HG02642 (cell line): ENCODE measurements around the gene HSPA1L.

Experiments
- ATAC-seq: cut with Tn5 transposase; IDR thresholded peaks from one replicate; pipeline ENCODE4 v1.9.1; 2021; ENCODE audit warnings: mild to moderate bottlenecking; ENCODE audit not compliant: unreplicated experiment, poor library complexity

Gene HSPA1L

DNA sequence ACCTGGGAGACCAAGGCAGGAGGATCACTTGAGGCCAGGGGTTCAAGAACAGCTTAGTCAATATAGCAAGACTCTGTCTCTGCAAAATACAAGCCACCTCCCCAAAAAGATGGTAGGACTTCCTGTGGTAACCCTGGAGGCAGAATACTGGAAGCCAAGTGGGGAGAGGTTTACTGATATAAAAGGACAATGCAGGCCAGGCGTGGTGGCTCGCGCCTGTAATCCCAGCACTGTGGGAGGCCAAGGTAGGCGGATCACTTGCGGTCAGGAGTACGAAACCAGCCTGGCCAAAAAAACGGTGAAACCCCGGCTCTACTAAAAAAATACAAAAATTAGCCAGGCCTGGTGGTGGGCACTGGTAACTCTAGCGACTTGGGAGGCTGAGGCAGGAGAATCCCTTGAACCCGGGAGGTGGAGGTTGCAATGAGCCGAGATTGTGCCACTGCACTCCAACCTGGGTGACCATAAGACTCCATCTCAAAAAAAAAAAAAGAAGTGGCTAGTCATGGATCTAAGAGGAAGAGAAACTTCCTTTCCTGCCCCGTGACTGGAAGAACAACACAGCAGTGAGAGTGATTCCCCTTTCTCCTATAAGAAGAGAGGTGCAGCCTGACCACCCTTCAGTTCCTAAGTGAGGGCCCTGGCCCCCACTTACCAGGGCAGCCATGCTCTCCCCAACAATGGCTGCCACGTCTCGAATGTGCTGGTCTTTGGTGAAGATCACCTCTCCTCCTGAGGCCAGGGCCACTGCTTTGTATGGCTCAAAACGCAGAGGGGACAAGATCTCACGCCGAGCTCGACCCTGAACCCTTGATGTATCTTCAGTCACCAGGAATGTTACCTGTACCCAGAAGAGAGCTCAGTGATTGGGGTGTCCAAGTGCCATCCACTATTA lies 46.5 kb downstream of the HSPA1L start:
- no peak for ATAC-seq

DNA sequence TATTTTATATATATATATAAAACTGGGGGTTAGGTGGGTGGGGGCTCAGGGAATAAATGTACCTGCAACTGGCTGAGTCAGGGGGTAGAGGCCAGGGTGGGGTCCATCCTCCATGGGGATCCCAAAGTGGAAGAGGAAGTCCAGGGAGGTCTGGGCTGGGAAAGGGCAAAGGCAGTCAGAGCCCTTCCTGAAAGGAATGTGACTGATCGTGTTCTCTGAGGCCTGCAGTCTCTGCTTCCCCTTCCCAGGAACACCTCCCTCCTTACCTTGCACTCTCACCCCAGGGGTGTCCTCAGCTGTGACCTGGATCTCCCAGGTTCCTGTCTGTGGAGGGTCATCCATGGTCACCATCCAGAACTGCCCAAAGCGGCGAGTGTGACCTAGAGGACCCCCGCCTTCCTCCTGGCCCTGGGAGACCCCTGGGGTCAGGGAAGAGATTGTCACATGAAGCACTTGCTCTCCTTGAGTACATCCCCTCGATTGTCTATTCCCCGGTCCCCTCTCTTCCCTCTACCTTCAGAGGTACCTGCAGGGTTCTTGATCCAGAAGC lies 47.9 kb downstream of the HSPA1L start:
- no peak for ATAC-seq

DNA sequence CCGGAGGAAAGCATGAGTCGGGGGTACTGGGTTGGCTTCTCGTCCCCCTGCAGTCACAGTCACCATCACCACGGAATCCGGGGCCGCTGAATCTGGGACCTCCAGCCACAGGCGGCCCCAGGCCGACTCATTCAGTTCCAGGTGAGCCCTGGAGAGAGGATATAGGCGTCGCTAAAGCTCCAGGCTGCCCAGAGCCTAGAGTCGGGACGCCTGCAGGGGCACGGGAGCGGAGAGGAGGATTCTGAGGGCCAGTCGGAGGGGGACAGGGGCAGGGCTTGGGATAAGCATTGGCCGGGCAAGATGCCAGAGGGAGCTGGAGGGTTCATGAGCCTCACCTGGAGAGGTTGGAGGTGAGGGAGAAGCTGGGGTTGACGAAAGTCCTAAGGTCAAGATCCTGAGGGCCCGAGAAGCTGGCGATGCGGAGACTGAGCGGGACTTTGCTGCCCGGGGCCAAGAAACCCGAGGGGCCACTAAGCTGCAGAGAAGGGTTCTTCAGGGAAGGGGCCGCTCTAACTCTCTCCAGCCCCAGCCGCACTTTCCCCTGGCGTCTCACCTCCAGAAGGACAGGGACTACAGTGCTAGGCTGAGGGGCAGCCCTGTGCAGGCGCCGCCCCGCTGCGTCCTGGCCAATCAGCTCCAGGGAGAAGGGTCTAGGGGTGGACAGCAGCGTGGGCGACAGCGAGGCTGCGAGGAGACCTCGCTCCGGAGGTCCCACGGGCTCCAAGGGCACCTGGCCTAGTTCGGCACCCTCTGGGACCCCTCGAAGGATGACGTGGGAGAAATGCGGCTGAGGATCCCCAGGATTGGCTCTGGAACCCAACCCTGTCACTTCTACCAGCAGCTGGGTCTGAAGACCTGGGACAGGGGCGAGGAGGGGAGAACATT lies 48.9 kb downstream of the HSPA1L start:
- no peak for ATAC-seq

DNA sequence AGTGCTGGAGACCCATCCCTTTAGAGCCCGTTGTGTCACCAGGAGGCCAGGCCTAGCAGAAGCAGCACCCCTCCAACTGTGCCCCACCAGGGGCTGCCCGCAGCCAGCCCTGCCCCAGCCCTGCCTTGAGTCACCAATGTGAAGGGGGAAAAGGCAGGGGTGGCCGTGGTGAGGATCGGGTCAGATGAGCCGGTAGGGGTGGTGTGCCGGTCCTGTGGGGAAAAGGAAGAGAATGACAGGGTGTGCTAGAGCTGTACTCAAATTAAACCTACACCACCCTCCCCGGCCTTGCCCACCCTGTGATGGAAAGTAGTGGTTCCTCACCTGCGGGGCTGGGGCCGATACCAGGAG lies 49.5 kb downstream of the HSPA1L start:
- ATAC-seq: no peak

DNA sequence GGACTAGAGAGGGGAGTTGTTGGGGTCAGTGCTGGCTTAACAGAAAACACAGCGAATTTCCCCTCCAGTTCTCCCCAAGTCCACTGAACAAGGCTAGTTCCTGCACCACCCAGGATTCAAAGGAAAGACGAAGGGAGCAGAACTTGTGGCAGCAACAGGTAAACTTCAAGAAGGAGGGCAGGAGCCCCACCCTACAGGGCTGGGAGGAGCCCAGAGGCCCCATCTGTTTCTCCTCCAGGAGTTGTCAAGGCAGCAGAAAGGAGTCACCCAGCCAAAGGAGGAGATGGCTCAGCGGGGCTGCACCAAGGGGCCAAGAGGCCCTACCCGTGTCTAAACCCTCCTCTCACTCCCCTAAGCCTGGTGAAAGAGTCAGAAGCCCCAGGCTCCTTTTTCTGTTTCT lies 50.9 kb downstream of the HSPA1L start:
- ATAC-seq: no peak

GRCh38 chr6:31763619-31763940 lies 51.5 kb downstream of the HSPA1L start:
- no peak for ATAC-seq

GRCh38 chr6:31762878-31763618 lies 52.0 kb downstream of the HSPA1L start:
- no peak for ATAC-seq

GRCh38 chr6:31762356-31762755 lies 52.7 kb downstream of the HSPA1L start, which contains the start of gene SAPCD1:
Gene SAPCD1 (plus strand): TSS chr6:31762656. CDS start chr6:31763055, 399 bp downstream.
- ATAC-seq: no peak

DNA sequence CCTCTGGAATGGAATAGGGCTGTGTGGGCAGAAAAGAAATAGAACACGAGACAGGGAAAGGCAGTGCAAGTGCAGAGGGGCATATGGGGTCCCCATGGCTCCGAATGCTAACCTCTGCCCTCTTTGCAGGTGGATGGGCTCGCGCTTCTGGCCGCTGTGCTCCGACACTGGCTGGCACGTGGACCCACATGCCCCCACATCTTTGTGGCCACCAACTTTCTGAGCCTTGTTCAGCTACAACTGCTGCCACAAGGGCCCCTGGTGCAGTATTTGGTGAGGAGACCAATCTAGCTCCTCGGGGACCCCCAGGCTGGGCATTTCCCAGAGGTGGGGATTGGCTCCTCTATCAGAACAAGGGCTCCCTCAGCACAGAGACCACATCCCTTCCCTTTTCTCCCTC lies 53.7 kb downstream of the HSPA1L start:
- no peak for ATAC-seq

DNA sequence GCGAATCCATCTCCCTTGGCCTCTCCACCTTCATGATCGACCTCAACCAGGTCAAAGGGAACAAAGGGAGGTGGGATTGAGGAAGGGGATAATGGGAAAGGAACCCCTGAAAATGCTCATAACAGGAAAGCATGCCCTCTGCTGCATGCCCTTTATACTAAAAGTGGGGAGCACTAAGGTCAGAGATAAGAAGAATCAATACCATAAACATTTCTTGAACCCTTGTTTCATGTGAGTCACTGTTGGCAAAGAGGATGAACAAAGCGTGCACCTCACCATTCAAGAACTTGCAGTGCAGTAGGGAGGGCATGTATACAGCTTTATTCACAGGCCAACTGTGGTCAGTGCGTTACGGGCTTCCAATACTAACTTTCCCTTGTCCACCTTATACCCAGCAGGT lies 54.3 kb downstream of the HSPA1L start:
- ATAC-seq: no peak
